ENCODE data around the gene CCDC146.

The CCDC146 gene

DNA sequence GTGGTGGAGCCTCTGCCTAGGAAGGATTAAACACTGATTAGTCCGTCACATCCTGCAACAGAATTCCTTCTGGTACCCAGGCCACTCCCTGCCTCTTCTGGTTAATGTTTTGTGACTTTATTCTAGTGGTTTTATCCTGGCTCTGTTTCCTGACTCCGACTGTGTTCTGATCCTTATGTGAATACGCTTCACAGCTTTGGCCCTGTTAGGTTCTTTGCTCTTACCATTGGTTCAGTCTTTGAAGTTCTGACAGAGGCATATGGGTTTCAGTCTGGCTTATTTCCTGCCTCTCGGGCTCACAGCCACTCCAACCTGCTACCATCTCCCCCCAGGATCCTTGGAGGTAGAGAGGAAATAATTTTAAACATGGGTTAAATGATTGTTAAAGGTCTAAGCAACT is 100.4 kb downstream of the CCDC146 start:
- TF ChIP-seq FOXP2 (optimal IDR thresholded peaks at IDR 0.05; ENCODE audit: borderline replicate concordance, extremely low read depth, extremely low read length, insufficient read depth) = no peak
- TF ChIP-seq POLR2AphosphoS5 (IDR thresholded peaks at IDR 0.05; ENCODE audit: low read depth, low read length) = no peak
- TF ChIP-seq TAF1 (IDR thresholded peaks at IDR 0.05; ENCODE audit: borderline replicate concordance, insufficient read depth, low read length) = no peak
- TF ChIP-seq, protein P1, sequence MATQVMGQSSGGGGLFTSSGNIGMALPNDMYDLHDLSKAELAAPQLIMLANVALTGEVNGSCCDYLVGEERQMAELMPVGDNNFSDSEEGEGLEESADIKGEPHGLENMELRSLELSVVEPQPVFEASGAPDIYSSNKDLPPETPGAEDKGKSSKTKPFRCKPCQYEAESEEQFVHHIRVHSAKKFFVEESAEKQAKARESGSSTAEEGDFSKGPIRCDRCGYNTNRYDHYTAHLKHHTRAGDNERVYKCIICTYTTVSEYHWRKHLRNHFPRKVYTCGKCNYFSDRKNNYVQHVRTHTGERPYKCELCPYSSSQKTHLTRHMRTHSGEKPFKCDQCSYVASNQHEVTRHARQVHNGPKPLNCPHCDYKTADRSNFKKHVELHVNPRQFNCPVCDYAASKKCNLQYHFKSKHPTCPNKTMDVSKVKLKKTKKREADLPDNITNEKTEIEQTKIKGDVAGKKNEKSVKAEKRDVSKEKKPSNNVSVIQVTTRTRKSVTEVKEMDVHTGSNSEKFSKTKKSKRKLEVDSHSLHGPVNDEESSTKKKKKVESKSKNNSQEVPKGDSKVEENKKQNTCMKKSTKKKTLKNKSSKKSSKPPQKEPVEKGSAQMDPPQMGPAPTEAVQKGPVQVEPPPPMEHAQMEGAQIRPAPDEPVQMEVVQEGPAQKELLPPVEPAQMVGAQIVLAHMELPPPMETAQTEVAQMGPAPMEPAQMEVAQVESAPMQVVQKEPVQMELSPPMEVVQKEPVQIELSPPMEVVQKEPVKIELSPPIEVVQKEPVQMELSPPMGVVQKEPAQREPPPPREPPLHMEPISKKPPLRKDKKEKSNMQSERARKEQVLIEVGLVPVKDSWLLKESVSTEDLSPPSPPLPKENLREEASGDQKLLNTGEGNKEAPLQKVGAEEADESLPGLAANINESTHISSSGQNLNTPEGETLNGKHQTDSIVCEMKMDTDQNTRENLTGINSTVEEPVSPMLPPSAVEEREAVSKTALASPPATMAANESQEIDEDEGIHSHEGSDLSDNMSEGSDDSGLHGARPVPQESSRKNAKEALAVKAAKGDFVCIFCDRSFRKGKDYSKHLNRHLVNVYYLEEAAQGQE (IDR thresholded peaks at IDR 0.05; ENCODE audit: insufficient read depth in 1 of 2, low read depth in 2 of 2, low read length in 2 of 2) = no peak
- TF ChIP-seq SIN3A (IDR thresholded peaks at IDR 0.05; ENCODE audit: borderline replicate concordance, insufficient read depth, low read length) = no peak

DNA sequence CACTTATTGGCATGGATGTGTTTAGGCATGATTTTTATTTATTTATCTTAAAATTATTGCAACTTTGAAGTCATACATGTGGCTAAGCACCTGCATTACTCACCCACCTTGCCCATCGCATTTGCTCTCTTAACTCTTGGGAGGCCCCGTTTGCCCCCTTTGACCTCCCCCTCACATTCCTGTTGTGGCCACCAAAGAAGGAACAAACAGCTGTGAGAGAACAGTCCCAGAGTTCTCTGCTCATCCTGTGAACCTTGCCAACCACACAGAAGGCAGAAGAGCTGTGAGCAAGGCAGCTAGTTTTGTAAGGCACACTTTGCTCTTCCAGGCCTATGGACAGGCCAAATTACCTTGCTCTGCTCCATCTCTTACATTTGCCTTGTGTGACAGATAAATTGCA is 100.8 kb downstream of the CCDC146 start:
- TF ChIP-seq TAF1 (IDR thresholded peaks at IDR 0.05; ENCODE audit: borderline replicate concordance, insufficient read depth, low read length) (no peak), FOXP2 (optimal IDR thresholded peaks at IDR 0.05; ENCODE audit: borderline replicate concordance, extremely low read depth, extremely low read length, insufficient read depth) (no peak), SIN3A (IDR thresholded peaks at IDR 0.05; ENCODE audit: borderline replicate concordance, insufficient read depth, low read length) (no peak), POLR2AphosphoS5 (IDR thresholded peaks at IDR 0.05; ENCODE audit: low read depth, low read length) (no peak)
- TF ChIP-seq, protein P1 (IDR thresholded peaks at IDR 0.05; ENCODE audit: insufficient read depth in 1 of 2, low read depth in 2 of 2, low read length in 2 of 2) = no peak

DNA sequence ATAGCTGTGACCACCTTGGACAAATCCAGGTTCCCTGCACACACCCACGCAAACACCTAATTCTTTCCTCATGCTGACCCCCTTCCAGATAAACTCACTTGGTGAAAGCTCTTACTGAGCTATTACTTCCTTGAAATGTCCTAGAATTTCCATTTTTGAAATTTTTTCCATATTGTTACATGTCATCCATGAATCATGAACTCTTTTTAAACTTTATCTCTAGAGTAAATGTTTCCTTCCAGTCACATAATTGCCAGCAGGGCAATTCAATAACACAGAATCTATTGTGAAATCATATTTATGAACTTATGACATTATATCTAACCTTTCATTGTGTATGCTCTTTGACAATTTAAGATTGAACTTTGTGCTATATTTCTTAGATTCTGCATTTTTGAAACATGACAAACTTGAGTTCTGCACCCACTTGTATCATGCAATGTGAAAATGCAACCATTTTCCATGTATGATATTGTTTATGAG is 104.0 kb downstream of the CCDC146 start:
- TF ChIP-seq, protein P1 (IDR thresholded peaks at IDR 0.05; ENCODE audit: insufficient read depth in 1 of 2, low read depth in 2 of 2, low read length in 2 of 2) = no peak
- TF ChIP-seq SIN3A (IDR thresholded peaks at IDR 0.05; ENCODE audit: borderline replicate concordance, insufficient read depth, low read length) (no peak), POLR2AphosphoS5 (IDR thresholded peaks at IDR 0.05; ENCODE audit: low read depth, low read length) (no peak), TAF1 (IDR thresholded peaks at IDR 0.05; ENCODE audit: borderline replicate concordance, insufficient read depth, low read length) (no peak), FOXP2 (optimal IDR thresholded peaks at IDR 0.05; ENCODE audit: borderline replicate concordance, extremely low read depth, extremely low read length, insufficient read depth) (no peak)

DNA sequence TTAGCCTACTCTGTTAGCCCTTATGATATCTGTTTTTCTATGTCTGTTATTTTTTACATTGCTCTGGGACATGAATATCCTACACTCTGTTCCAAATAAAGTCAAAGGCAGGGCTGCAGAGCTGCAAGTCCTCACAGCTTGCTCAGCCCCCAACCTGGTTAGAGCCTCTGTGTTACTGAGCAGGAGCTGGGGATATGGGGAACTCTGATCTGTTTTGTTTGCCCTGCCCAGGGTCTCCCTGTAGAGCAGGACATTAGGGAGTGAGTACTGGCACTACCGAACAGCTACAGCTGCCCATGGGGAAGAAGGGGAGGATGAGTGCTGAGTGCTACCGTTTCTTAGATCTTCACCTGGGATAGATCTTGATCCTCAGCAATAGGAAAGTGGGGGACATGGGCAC is 110.1 kb downstream of the CCDC146 start:
- TF ChIP-seq SIN3A (IDR thresholded peaks at IDR 0.05; ENCODE audit: borderline replicate concordance, insufficient read depth, low read length) (no peak), FOXP2 (optimal IDR thresholded peaks at IDR 0.05; ENCODE audit: borderline replicate concordance, extremely low read depth, extremely low read length, insufficient read depth) (no peak), POLR2AphosphoS5 (IDR thresholded peaks at IDR 0.05; ENCODE audit: low read depth, low read length) (no peak), TAF1 (IDR thresholded peaks at IDR 0.05; ENCODE audit: borderline replicate concordance, insufficient read depth, low read length) (no peak)
- TF ChIP-seq, protein P1 (IDR thresholded peaks at IDR 0.05; ENCODE audit: insufficient read depth in 1 of 2, low read depth in 2 of 2, low read length in 2 of 2) = no peak

DNA sequence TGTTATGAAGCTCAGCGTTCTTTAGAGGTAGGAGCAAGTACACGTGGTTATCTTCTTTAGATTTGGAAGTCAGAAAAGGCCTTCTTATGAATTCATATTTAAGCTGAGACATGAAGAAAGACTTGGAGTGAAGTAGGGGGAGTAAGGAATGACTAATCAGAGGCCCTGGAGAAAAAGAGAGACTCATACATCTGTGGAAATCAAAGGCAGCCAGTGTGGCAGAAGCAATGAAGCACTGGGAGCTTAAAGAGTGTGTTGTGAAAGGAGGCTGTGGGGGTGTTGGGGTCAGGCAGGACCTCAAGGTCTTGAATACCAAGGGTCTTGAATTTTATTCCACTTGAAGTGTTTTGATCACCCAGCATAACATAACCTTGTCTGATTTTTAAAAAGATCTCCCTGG is 112.9 kb downstream of the CCDC146 start:
- TF ChIP-seq, protein P1 (IDR thresholded peaks at IDR 0.05; ENCODE audit: insufficient read depth in 1 of 2, low read depth in 2 of 2, low read length in 2 of 2) = no peak
- TF ChIP-seq FOXP2 (optimal IDR thresholded peaks at IDR 0.05; ENCODE audit: borderline replicate concordance, extremely low read depth, extremely low read length, insufficient read depth) (no peak), TAF1 (IDR thresholded peaks at IDR 0.05; ENCODE audit: borderline replicate concordance, insufficient read depth, low read length) (no peak), SIN3A (IDR thresholded peaks at IDR 0.05; ENCODE audit: borderline replicate concordance, insufficient read depth, low read length) (no peak), POLR2AphosphoS5 (IDR thresholded peaks at IDR 0.05; ENCODE audit: low read depth, low read length) (no peak)
